Liver (tissue), 3 donors: ENCODE measurements around the gene EXOC4.

Experiments used
- CTCF ChIP-seq: fragments of 150-350 bp; IDR thresholded peaks from 2 replicates; pipeline ENCODE4 v1.5.1; 2017; ENCODE audit warnings: improper control_type of control experiment, low read depth, low read length; ENCODE audit not compliant: missing input control
- FOXA1 ChIP-seq: IDR thresholded peaks from 2 replicates; pipeline ENCODE4 v1.6.1; 2016; ENCODE audit warnings: antibody characterized with exemption
- GABPA ChIP-seq, 2 donors: IDR thresholded peaks in 1 of 2; conservative IDR thresholded peaks in 1 of 2; 2 replicates each; pipeline ENCODE4 v1.6.1; 2016; ENCODE audit warnings: antibody characterized with exemption in 2 of 2, mild to moderate bottlenecking in 1 of 2, moderate library complexity in 1 of 2
- JUND ChIP-seq, 2 donors: IDR thresholded peaks; 2 replicates each; pipeline ENCODE4 v1.6.1; 2016; ENCODE audit warnings: antibody characterized with exemption in 2 of 2
- RAD21 ChIP-seq, 2 donors: IDR thresholded peaks; 2 replicates each; pipeline ENCODE4 v1.6.1; 2016; ENCODE audit warnings: antibody characterized with exemption in 2 of 2, mild to moderate bottlenecking in 2 of 2
- TF ChIP-seq, protein P1 (sequence below): IDR thresholded peaks from 2 replicates; pipeline ENCODE4 v1.6.1; 2016; ENCODE audit warnings: antibody characterized with exemption
- TF ChIP-seq, protein P2 (sequence below): IDR thresholded peaks from 2 replicates; pipeline ENCODE4 v1.6.1; 2016; ENCODE audit warnings: antibody characterized with exemption, mild to moderate bottlenecking
- donor health status: healthy.
- donor health status: healthy.

GRCh38 chr7:134004829-134005505, 752.1 kb downstream of the EXOC4 start:
- TF ChIP-seq CTCF (no peak), JUND (IDR thresholded peaks at IDR 0.05) (no peak), GABPA (IDR thresholded peaks at IDR 0.05 in 1 of 2, conservative IDR thresholded peaks at IDR 0.05 in 1 of 2) (no peak), RAD21 (IDR thresholded peaks at IDR 0.05) (no peak), FOXA1 (no peak)
- TF ChIP-seq, protein P1, sequence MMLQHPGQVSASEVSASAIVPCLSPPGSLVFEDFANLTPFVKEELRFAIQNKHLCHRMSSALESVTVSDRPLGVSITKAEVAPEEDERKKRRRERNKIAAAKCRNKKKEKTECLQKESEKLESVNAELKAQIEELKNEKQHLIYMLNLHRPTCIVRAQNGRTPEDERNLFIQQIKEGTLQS = no peak
- TF ChIP-seq, protein P2, sequence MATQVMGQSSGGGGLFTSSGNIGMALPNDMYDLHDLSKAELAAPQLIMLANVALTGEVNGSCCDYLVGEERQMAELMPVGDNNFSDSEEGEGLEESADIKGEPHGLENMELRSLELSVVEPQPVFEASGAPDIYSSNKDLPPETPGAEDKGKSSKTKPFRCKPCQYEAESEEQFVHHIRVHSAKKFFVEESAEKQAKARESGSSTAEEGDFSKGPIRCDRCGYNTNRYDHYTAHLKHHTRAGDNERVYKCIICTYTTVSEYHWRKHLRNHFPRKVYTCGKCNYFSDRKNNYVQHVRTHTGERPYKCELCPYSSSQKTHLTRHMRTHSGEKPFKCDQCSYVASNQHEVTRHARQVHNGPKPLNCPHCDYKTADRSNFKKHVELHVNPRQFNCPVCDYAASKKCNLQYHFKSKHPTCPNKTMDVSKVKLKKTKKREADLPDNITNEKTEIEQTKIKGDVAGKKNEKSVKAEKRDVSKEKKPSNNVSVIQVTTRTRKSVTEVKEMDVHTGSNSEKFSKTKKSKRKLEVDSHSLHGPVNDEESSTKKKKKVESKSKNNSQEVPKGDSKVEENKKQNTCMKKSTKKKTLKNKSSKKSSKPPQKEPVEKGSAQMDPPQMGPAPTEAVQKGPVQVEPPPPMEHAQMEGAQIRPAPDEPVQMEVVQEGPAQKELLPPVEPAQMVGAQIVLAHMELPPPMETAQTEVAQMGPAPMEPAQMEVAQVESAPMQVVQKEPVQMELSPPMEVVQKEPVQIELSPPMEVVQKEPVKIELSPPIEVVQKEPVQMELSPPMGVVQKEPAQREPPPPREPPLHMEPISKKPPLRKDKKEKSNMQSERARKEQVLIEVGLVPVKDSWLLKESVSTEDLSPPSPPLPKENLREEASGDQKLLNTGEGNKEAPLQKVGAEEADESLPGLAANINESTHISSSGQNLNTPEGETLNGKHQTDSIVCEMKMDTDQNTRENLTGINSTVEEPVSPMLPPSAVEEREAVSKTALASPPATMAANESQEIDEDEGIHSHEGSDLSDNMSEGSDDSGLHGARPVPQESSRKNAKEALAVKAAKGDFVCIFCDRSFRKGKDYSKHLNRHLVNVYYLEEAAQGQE = no peak
